Right atrium auricular region (tissue), 2 donors: Measurements from ENCODE around the gene GJC3. TPM values are rescaled to one million over a fixed set of nuclear protein-coding genes. Genes with fewer than 3 reads are reported as not detected.
"Not testable (repeated sequence)": the region's sequence is repeated elsewhere in the genome, so short reads cannot be mapped to it uniquely, and the experiment has no call there.

Source experiments
- DNase-seq: peaks from one replicate; pipeline ENCODE4 v3.0.0-alpha.2; 2019; ENCODE audit warnings: low spot score
- H3K27ac ChIP-seq, 2 donors: fragments of 200-600 bp; sonication (generic); 1 replicate in 1 of 2; 2 replicates in 1 of 2; pipeline ENCODE4 v1.5.1; 2016 to 2019
- H3K27me3 ChIP-seq, 2 donors: fragments of 200-600 bp; sonication (generic); one replicate each; pipeline versions ENCODE4 v1.5.1 to v1.6.0; 2017 to 2019
- H3K36me3 ChIP-seq: fragments of 200-600 bp; sonication (generic); one replicate; pipeline ENCODE4 v1.5.1; 2016
- H3K4me1 ChIP-seq, 2 donors: fragments of 200-600 bp; sonication (generic); one replicate each; pipeline versions ENCODE4 v1.5.1 to v1.6.0; 2017 to 2019
- H3K4me3 ChIP-seq, 2 donors: fragments of 200-600 bp; sonication (generic); 1 replicate in 1 of 2; 2 replicates in 1 of 2; pipeline ENCODE4 v1.5.1; 2017 to 2019; ENCODE audit warnings: mild to moderate bottlenecking in 1 of 2, moderate library complexity in 1 of 2
- H3K9me3 ChIP-seq, 2 donors: fragments of 200-600 bp; sonication (generic); one replicate each; pipeline ENCODE4 v1.5.1; 2019
- total RNA-seq, 2 donors: library from RNA; depleted of rRNA; stranded (reverse); fragments of >200 nt; gene quantifications; one replicate each; pipeline ENCODE4 v1.1.0, GENCODE V29; 2016
- TF ChIP-seq, protein P1 (sequence below), 2 donors: fragments of 200-600 bp; sonication (generic); IDR thresholded peaks; one replicate each; pipeline ENCODE4 v1.5.1; 2019; ENCODE audit warnings: antibody characterized with exemption in 2 of 2

Gene GJC3, protein sequence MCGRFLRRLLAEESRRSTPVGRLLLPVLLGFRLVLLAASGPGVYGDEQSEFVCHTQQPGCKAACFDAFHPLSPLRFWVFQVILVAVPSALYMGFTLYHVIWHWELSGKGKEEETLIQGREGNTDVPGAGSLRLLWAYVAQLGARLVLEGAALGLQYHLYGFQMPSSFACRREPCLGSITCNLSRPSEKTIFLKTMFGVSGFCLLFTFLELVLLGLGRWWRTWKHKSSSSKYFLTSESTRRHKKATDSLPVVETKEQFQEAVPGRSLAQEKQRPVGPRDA
- total RNA-seq: not detected

DNA sequence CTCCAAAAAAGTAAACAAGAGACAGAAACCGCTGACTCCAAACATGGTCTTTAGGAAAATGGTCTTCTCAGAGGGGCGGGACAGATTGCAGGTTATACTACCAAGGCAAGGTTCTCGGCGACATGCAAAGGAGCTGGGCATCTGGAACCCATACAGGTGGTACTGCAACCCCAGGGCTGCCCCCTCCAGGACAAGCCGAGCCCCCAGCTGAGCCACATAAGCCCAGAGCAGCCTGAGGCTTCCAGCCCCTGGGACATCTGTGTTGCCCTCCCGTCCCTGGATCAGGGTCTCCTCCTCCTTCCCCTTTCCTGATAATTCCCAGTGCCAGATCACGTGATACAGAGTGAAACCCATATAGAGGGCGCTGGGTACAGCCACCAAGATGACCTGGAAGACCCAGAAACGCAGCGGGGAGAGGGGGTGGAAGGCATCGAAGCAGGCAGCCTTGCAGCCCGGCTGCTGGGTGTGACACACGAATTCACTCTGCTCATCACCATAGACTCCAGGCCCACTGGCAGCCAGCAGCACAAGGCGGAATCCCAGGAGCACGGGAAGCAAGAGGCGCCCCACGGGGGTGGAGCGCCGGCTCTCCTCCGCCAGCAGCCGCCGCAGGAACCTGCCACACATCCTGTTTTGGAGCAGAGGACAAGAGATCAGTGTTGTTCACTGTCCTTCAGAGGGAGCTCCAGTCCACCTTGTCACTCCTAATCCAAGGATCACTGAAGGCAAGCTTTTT lies at the start of gene GJC3:
Gene GJC3, minus strand, starts transcription at position 627 of the 736 bp plus-strand sequence. Its CDS starts 0 bp downstream, at position 627.
- no peaks in the 10 kb centered on the region for H3K36me3 ChIP-seq
- peaks cover 0 to 13% of the 10 kb centered on the region in 2 donors for H3K4me1 ChIP-seq
- no peaks in the 10 kb centered on the region for H3K9me3 ChIP-seq
- TF ChIP-seq, protein P1, sequence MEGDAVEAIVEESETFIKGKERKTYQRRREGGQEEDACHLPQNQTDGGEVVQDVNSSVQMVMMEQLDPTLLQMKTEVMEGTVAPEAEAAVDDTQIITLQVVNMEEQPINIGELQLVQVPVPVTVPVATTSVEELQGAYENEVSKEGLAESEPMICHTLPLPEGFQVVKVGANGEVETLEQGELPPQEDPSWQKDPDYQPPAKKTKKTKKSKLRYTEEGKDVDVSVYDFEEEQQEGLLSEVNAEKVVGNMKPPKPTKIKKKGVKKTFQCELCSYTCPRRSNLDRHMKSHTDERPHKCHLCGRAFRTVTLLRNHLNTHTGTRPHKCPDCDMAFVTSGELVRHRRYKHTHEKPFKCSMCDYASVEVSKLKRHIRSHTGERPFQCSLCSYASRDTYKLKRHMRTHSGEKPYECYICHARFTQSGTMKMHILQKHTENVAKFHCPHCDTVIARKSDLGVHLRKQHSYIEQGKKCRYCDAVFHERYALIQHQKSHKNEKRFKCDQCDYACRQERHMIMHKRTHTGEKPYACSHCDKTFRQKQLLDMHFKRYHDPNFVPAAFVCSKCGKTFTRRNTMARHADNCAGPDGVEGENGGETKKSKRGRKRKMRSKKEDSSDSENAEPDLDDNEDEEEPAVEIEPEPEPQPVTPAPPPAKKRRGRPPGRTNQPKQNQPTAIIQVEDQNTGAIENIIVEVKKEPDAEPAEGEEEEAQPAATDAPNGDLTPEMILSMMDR (IDR thresholded peaks at IDR 0.05): peak in 1 of 2 donors; percentile 60
- H3K27me3 ChIP-seq: no peaks in the 10 kb centered on the region
- DNase-seq: peak; percentile 63
- peak within 1 kb of the TSS; percentile 23 to 41 for H3K4me3 ChIP-seq
- H3K27ac ChIP-seq: peak within 1 kb of the TSS; percentile 13 to 47

DNA sequence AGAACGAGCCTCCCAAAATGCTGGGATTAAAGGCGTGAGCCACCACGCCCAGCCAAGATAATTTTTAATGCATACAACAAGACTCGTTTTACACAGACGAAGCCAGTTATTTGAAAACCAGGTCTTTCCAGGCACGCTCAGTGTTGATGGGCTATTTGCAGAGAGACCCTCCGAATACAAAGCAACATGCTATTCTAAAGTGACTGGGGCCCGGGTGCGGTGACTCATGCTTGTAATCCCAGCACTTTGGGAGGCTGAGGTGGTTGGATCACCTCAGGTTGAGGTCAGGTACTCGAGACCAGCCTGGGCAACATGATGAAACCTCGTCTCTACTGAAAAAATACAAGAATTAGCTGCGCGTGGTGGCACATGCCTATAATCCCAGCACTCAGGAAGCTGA lies 47.2 kb upstream of the GJC3 start:
- H3K4me1 ChIP-seq: no peaks in the 10 kb centered on the region
- H3K27me3 ChIP-seq: no peaks in the 10 kb centered on the region
- H3K4me3 ChIP-seq: no peak overlapping the region
- TF ChIP-seq, protein P1 (IDR thresholded peaks at IDR 0.05): no peak
- H3K36me3 ChIP-seq: no peaks in the 10 kb centered on the region
- no peaks in the 10 kb centered on the region for H3K9me3 ChIP-seq
- no peak overlapping the region for H3K27ac ChIP-seq
- DNase-seq: no peak

DNA sequence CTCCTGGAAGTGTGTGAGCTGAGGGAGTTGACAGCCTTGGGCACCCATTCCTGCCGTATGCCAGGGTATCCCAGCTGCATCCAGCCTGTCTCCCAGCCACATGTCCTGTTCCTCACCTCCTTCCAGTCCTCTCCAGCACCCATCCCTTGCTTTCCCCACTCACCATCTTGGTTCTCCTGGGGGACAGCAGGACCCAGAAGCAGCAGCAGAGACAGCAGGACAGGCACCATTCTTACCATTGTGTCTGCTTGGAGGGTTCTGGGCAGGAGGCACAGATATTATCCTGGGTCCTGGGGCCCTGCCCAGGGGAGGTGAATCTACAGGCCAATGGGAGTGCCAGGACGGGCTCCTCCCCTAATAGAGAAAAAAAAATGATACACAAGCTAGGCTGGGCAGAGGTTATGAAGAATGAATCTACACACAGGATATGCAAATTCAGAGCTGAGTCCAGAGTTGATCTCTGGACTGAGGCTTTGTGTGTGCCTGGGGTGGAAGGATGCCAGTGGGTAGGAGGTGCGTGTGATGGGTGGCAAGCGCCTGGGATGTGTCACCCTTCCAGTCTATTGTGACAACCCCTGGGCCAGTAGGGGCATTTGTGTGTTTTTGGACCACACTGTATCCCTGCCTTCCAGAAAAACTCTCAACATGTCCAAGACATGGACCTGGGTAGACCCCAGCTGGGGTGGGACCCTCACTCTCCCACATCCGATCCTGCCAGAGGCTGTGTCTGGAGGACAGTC lies 46.5 kb upstream of the GJC3 start, which contains the start of gene AZGP1:
Gene AZGP1, minus strand, starts transcription at position 250 of the 740 bp plus-strand sequence. Its CDS starts 11 bp downstream, at position 239.
- TF ChIP-seq, protein P1 (IDR thresholded peaks at IDR 0.05): no peak
- Histone ChIP-seq H3K4me3 (no peak within 1 kb of the TSS), H3K9me3 (no peaks in the 10 kb centered on the region), H3K36me3 (no peaks in the 10 kb centered on the region), H3K27me3 (no peaks in the 10 kb centered on the region), H3K4me1 (no peaks in the 10 kb centered on the region), H3K27ac (no peak within 1 kb of the TSS)
- DNase-seq: no peak

DNA sequence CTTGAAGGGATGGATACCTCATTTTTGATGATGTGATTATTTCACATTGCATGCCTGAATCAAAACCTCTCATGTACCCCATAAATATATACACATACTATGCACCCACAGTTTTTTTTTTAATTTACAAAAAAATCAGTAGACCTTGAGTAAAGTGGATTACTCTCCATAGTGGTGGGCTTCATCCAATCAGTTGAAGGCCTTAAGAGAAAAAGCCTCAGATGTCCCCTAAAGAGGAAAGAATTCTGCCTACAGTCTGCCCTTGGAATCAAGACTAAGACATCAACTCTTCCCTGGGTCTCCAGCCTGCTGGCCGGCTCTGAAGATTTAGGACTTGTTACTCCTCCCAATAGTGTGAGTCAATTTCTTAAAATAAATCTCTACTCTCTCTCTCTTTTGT lies 45.3 kb upstream of the GJC3 start:
- no peak overlapping the region for H3K4me3 ChIP-seq
- H3K27me3 ChIP-seq: no peaks in the 10 kb centered on the region
- no peaks in the 10 kb centered on the region for H3K4me1 ChIP-seq
- DNase-seq: no peak
- no peak overlapping the region for H3K27ac ChIP-seq
- H3K9me3 ChIP-seq: no peaks in the 10 kb centered on the region
- TF ChIP-seq, protein P1 (IDR thresholded peaks at IDR 0.05): no peak
- H3K36me3 ChIP-seq: no peaks in the 10 kb centered on the region

DNA sequence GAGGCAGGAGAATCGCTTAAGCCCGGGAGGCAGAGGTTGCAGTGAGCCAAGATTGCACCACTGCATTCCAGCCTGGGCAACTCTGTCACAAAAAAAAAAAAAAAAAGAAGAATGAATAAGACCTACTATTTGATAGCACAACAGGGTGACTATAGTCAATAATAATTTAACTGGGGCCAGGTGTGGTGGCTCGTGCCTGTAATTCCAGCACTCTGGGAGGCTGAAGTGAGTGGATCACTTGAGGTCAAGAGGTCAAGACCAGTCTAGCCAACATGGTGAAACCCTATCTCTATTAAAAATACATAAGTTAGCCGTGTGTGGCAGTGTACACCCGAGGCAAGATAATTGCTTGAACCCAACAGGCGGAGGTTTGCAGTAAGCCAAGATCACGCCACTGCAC lies 44.4 kb upstream of the GJC3 start:
- not testable (repeated sequence) for DNase-seq, H3K4me3 ChIP-seq, H3K36me3 ChIP-seq, H3K9me3 ChIP-seq, H3K27me3 ChIP-seq, H3K27ac ChIP-seq, H3K4me1 ChIP-seq

DNA sequence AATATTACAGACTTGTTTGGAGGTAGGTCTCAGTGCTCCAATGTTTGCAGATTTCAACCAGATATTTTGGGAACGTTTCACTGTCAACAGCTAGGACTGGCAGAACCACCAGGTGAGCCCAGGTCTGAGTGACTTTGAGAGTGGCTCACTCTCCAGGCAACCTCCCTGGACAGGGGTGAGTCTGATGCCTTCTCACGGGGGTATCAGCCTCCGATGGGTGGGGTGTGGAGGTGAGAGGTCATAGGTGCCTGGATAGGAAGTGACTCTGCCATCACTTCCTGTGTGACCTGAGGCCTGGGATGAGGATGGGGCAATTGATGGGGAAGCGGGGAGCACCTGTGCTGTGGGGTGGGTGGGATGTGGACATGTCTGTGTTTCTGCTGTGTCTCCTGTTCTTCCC lies 41.8 kb upstream of the GJC3 start:
- Histone ChIP-seq H3K9me3 (no peaks in the 10 kb centered on the region), H3K4me1 (no peaks in the 10 kb centered on the region), H3K4me3 (no peak overlapping the region), H3K36me3 (no peaks in the 10 kb centered on the region), H3K27me3 (no peaks in the 10 kb centered on the region), H3K27ac (no peak overlapping the region)
- TF ChIP-seq, protein P1 (IDR thresholded peaks at IDR 0.05): no peak
- no peak for DNase-seq

DNA sequence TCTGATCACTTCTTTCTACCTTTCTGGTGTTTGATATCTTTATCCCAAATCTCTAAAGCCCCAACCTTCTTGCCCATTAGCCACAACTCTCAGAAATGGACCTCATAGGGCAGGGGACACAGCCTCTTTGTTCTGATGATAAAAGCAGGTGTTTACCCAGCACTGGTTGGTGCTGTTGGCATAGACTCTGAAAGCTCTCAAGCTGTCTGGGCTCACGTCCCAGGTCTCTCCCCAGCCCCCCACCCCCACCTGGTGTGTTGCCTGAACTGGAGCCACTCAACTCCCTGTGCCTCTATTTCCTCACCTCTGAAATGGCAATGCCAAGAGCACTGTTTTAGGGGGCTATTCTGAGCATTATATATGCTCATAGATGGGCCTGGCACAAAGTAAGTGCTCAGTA lies 40.4 kb upstream of the GJC3 start:
- H3K9me3 ChIP-seq, H3K27ac ChIP-seq, H3K36me3 ChIP-seq, DNase-seq, H3K4me1 ChIP-seq, H3K27me3 ChIP-seq, H3K4me3 ChIP-seq: not testable (repeated sequence)
